ENCODE measurements around the gene SOX6. TPM values are rescaled to one million over a fixed set of nuclear protein-coding genes. Genes with fewer than 3 reads are reported as not detected.

Gene SOX6
- total RNA-seq, 2 donors from 2014 or later: 3.1 to 15.5 TPM

- intact Hi-C loops (cut with DNase I): no loop called here
- TF ChIP-seq POLR2A (IDR thresholded peaks at IDR 0.05): no peak
- TF ChIP-seq CTCF (IDR thresholded peaks at IDR 0.05): no peak
- TF ChIP-seq POLR2AphosphoS5 (IDR thresholded peaks at IDR 0.05): no peak
- no peaks in the 10 kb centered on the region for H3K36me3 ChIP-seq
- no peaks in the 10 kb centered on the region for H3K9me3 ChIP-seq
- H3K4me1 ChIP-seq (replicated peaks): no peaks in the 10 kb centered on the region
- no peak overlapping the region for H3K4me3 ChIP-seq
- DNase-seq (ENCODE audit: low spot score): no peak
- no peaks in the 10 kb centered on the region for H3K27me3 ChIP-seq (replicated peaks; ENCODE audit: insufficient read depth)
- WGBS: 69% methylated on average over 8 of the region's 8 CpGs
- H3K27ac ChIP-seq: no peak overlapping the region
These were observed 56.2 kb downstream of the SOX6 start for GRCh38 chr11:16299884-16300782.

GRCh38 chr11:16299390-16299789 is 57.0 kb downstream of the SOX6 start:
- H3K27ac ChIP-seq: no peak overlapping the region
- H3K4me1 ChIP-seq (replicated peaks): no peaks in the 10 kb centered on the region
- intact Hi-C loops (cut with DNase I): no loop called here
- no peak overlapping the region for H3K4me3 ChIP-seq
- TF ChIP-seq POLR2A (IDR thresholded peaks at IDR 0.05) (no peak), POLR2AphosphoS5 (IDR thresholded peaks at IDR 0.05) (no peak), CTCF (IDR thresholded peaks at IDR 0.05) (no peak)
- WGBS: 73% methylated on average over 4 of the region's 4 CpGs
- no peak for DNase-seq (ENCODE audit: low spot score)
- H3K27me3 ChIP-seq (replicated peaks; ENCODE audit: insufficient read depth): no peaks in the 10 kb centered on the region
- no peaks in the 10 kb centered on the region for H3K9me3 ChIP-seq
- no peaks in the 10 kb centered on the region for H3K36me3 ChIP-seq

GRCh38 chr11:16297332-16297731 is 59.0 kb downstream of the SOX6 start:
- no peak overlapping the region for H3K4me3 ChIP-seq
- no peak for DNase-seq (ENCODE audit: low spot score)
- WGBS: 59% methylated on average over 3 of the region's 3 CpGs
- no peaks in the 10 kb centered on the region for H3K36me3 ChIP-seq
- TF ChIP-seq CTCF (IDR thresholded peaks at IDR 0.05) (no peak), POLR2AphosphoS5 (IDR thresholded peaks at IDR 0.05) (no peak), POLR2A (IDR thresholded peaks at IDR 0.05) (no peak)
- H3K27ac ChIP-seq: no peak overlapping the region
- no peaks in the 10 kb centered on the region for H3K4me1 ChIP-seq (replicated peaks)
- H3K27me3 ChIP-seq (replicated peaks; ENCODE audit: insufficient read depth): no peaks in the 10 kb centered on the region
- intact Hi-C loops (cut with DNase I): no loop called here
- no peaks in the 10 kb centered on the region for H3K9me3 ChIP-seq

DNA sequence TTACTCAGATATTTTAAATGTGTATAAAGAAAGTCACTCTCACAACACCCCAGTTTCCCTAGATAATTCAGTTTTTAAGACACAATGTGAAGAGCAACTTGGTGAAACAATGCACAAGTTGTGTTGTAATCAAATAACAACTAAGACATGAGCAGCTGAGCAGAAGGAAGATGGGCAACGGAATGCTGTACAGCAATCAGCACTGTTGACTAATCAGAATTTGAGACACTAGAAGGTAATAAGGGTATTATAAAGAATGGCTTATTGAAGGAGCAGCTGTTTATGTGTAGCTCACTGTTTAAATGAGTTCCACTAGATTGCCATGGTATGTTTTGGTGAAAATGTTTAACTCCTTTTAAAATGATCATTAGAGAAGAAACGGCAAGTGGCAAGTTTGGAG is 60.1 kb downstream of the SOX6 start:
- 90% methylated on average over 2 of the region's 2 CpGs for WGBS
- intact Hi-C loops (cut with DNase I): no loop called here
- Histone ChIP-seq H3K27me3 (replicated peaks; ENCODE audit: insufficient read depth) (no peaks in the 10 kb centered on the region), H3K4me1 (replicated peaks) (no peaks in the 10 kb centered on the region), H3K4me3 (no peak overlapping the region), H3K36me3 (no peaks in the 10 kb centered on the region), H3K9me3 (no peaks in the 10 kb centered on the region), H3K27ac (no peak overlapping the region)
- DNase-seq (ENCODE audit: low spot score): no peak
- TF ChIP-seq POLR2A (IDR thresholded peaks at IDR 0.05) (no peak), POLR2AphosphoS5 (IDR thresholded peaks at IDR 0.05) (no peak), CTCF (IDR thresholded peaks at IDR 0.05) (no peak)

- no peak overlapping the region for H3K4me3 ChIP-seq
- intact Hi-C loops (cut with DNase I): no loop called here
- no peaks in the 10 kb centered on the region for H3K27me3 ChIP-seq (replicated peaks; ENCODE audit: insufficient read depth)
- H3K36me3 ChIP-seq: no peaks in the 10 kb centered on the region
- H3K9me3 ChIP-seq: no peaks in the 10 kb centered on the region
- 44% methylated on average over 1 of the region's 1 CpG for WGBS
- H3K27ac ChIP-seq: no peak overlapping the region
- H3K4me1 ChIP-seq (replicated peaks): no peaks in the 10 kb centered on the region
- TF ChIP-seq POLR2A (IDR thresholded peaks at IDR 0.05) (no peak), CTCF (IDR thresholded peaks at IDR 0.05) (no peak), POLR2AphosphoS5 (IDR thresholded peaks at IDR 0.05) (no peak)
- DNase-seq (ENCODE audit: low spot score): no peak
These were observed 60.8 kb downstream of the SOX6 start for GRCh38 chr11:16295592-16295991.

All from prostate gland (tissue), 2 donors.